ENCODE results near the gene JAK1. TPM values are rescaled to one million over a fixed set of nuclear protein-coding genes. Genes with fewer than 3 reads are reported as not detected.

JAK1 gene
- total RNA-seq, 1 experiment from 2014 or later: 339 TPM

DNA sequence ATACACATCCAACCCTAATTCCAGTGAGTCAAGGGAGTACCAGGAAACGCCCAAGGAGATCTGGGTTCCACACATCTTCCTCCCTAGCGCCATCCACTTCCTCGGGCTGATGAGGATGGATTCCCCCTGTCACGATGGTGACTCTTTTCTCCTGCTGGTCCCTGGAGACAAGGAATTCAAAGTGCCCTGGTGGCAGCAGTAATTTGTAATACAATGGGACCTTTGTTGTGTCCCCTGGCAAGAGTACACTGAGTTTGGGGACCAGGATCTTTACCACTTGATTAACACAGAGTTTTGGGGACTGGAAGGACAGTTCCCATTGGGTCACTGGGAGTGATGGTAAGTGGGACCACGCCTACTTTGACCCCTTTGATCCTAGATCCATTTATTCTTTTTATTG, 9.4 kb upstream of the JAK1 start:
- POLR2A ChIA-PET (ENCODE audit: low non-redundant PET): no interaction called here
- peaks cover 6% of the 10 kb centered on the region for H3K4me1 ChIP-seq (ENCODE audit: insufficient read depth, low read length, poor library complexity, severe bottlenecking)
- H3K9me3 ChIP-seq (ENCODE audit: low read depth, low read length, poor library complexity, severe bottlenecking): no peaks in the 10 kb centered on the region
- no peaks in the 10 kb centered on the region for H3K36me3 ChIP-seq (ENCODE audit: insufficient read depth, low read length, poor library complexity, severe bottlenecking)
- DNase-seq (ENCODE audit: low spot score): no peak
- no TSS peak for BruUV-seq (replicated peaks)
- H3K4me3 ChIP-seq (ENCODE audit: low read depth, low read length, poor library complexity, severe bottlenecking): no peak overlapping the region
- CTCF ChIA-PET: no interaction called here
- H3K27me3 ChIP-seq (replicated peaks; ENCODE audit: insufficient read depth, low read depth, low read length, poor library complexity): no peaks in the 10 kb centered on the region
- intact Hi-C loops (cut with micrococcal nuclease; ENCODE audit: unreplicated experiment): no loop called here
- H3K27ac ChIP-seq (ENCODE audit: low read depth, low read length, poor library complexity, severe bottlenecking): no peak overlapping the region
- TF ChIP-seq, protein P1, sequence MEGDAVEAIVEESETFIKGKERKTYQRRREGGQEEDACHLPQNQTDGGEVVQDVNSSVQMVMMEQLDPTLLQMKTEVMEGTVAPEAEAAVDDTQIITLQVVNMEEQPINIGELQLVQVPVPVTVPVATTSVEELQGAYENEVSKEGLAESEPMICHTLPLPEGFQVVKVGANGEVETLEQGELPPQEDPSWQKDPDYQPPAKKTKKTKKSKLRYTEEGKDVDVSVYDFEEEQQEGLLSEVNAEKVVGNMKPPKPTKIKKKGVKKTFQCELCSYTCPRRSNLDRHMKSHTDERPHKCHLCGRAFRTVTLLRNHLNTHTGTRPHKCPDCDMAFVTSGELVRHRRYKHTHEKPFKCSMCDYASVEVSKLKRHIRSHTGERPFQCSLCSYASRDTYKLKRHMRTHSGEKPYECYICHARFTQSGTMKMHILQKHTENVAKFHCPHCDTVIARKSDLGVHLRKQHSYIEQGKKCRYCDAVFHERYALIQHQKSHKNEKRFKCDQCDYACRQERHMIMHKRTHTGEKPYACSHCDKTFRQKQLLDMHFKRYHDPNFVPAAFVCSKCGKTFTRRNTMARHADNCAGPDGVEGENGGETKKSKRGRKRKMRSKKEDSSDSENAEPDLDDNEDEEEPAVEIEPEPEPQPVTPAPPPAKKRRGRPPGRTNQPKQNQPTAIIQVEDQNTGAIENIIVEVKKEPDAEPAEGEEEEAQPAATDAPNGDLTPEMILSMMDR (conservative IDR thresholded peaks at IDR 0.05; ENCODE audit: low read depth, low read length): no peak
- no peak for TF ChIP-seq EZH2 (IDR thresholded peaks at IDR 0.05; ENCODE audit: borderline replicate concordance, low read depth, low read length, poor library complexity, severe bottlenecking)

- no peak for DNase-seq (ENCODE audit: low spot score)
- Histone ChIP-seq H3K9me3 (ENCODE audit: low read depth, low read length, poor library complexity, severe bottlenecking) (no peaks in the 10 kb centered on the region), H3K27ac (ENCODE audit: low read depth, low read length, poor library complexity, severe bottlenecking) (no peak overlapping the region), H3K27me3 (replicated peaks; ENCODE audit: insufficient read depth, low read depth, low read length, poor library complexity) (no peaks in the 10 kb centered on the region), H3K36me3 (ENCODE audit: insufficient read depth, low read length, poor library complexity, severe bottlenecking) (no peaks in the 10 kb centered on the region), H3K4me1 (ENCODE audit: insufficient read depth, low read length, poor library complexity, severe bottlenecking) (peaks cover 6% of the 10 kb centered on the region), H3K4me3 (ENCODE audit: low read depth, low read length, poor library complexity, severe bottlenecking) (no peak overlapping the region)
- no TSS peak for BruUV-seq (replicated peaks)
- CTCF ChIA-PET: no interaction called here
- POLR2A ChIA-PET (ENCODE audit: low non-redundant PET): no interaction called here
- intact Hi-C loops (cut with micrococcal nuclease; ENCODE audit: unreplicated experiment): no loop called here
- TF ChIP-seq, protein P1 (conservative IDR thresholded peaks at IDR 0.05; ENCODE audit: low read depth, low read length): no peak
- no peak for TF ChIP-seq EZH2 (IDR thresholded peaks at IDR 0.05; ENCODE audit: borderline replicate concordance, low read depth, low read length, poor library complexity, severe bottlenecking)
These were observed 8.8 kb upstream of the JAK1 start for GRCh38 chr1:64975127-64975526.

GRCh38 chr1:64974288-64974825, 8.0 kb upstream of the JAK1 start:
- no peak overlapping the region for H3K27ac ChIP-seq (ENCODE audit: low read depth, low read length, poor library complexity, severe bottlenecking)
- no peak for TF ChIP-seq EZH2 (IDR thresholded peaks at IDR 0.05; ENCODE audit: borderline replicate concordance, low read depth, low read length, poor library complexity, severe bottlenecking)
- TF ChIP-seq, protein P1 (conservative IDR thresholded peaks at IDR 0.05; ENCODE audit: low read depth, low read length): no peak
- H3K9me3 ChIP-seq (ENCODE audit: low read depth, low read length, poor library complexity, severe bottlenecking): no peaks in the 10 kb centered on the region
- no peak for DNase-seq (ENCODE audit: low spot score)
- H3K27me3 ChIP-seq (replicated peaks; ENCODE audit: insufficient read depth, low read depth, low read length, poor library complexity): no peaks in the 10 kb centered on the region
- CTCF ChIA-PET: no interaction called here
- POLR2A ChIA-PET (ENCODE audit: low non-redundant PET): no interaction called here
- intact Hi-C loops (cut with micrococcal nuclease; ENCODE audit: unreplicated experiment): no loop called here
- BruUV-seq (replicated peaks): no TSS peak
- H3K36me3 ChIP-seq (ENCODE audit: insufficient read depth, low read length, poor library complexity, severe bottlenecking): no peaks in the 10 kb centered on the region
- peaks cover 8% of the 10 kb centered on the region for H3K4me1 ChIP-seq (ENCODE audit: insufficient read depth, low read length, poor library complexity, severe bottlenecking)
- H3K4me3 ChIP-seq (ENCODE audit: low read depth, low read length, poor library complexity, severe bottlenecking): no peak overlapping the region
